ENCODE data around the gene WDR91. TPM values are rescaled to one million over a fixed set of nuclear protein-coding genes. Genes with fewer than 3 reads are reported as not detected.

WDR91 gene
- total and polyA plus RNA-seq, 2 donors (not counting 1 experiment from before 2014, with no cell fraction given) = 26.7 to 40.7 TPM

GRCh38 chr7:135170274-135170997 lies 40.9 kb downstream of the WDR91 start, which contains the start of gene CYREN:
CYREN (minus strand) TSS chr7:135170707; CDS start chr7:135168922, 1,785 bp downstream.
- Histone ChIP-seq H3K4me1 (ENCODE audit: control insufficient read depth in 2 of 2, insufficient read depth in 2 of 2, low read length in 2 of 2) (peaks cover 22 to 42% of the 10 kb centered on the region in 2 donors), H3K36me3 (replicated peaks in 1 of 2; ENCODE audit: control extremely low read depth in 1 of 2, control insufficient read depth in 1 of 2, extremely low read depth in 1 of 2, insufficient read depth in 2 of 2, low read length in 1 of 2) (peaks cover 0 to 31% of the 10 kb centered on the region in 2 experiments), H3K79me2 (ENCODE audit: control insufficient read depth, insufficient read depth, low read length) (peaks cover 12% of the 10 kb centered on the region), H2AFZ (ENCODE audit: insufficient read depth, low read depth, low read length, poor library complexity, severe bottlenecking) (peak within 1 kb of the TSS; percentile 79), H3K9me3 (ENCODE audit: control extremely low read depth in 1 of 3, control insufficient read depth in 2 of 3, insufficient read depth in 1 of 3, low read length in 2 of 3) (no peaks in the 10 kb centered on the region), H3K9ac (ENCODE audit: low read length) (peak within 1 kb of the TSS; percentile 89), H4K20me1 (ENCODE audit: control insufficient read depth, insufficient read depth, low read length, poor library complexity, severe bottlenecking) (peaks cover 10% of the 10 kb centered on the region), H3K4me2 (replicated peaks; ENCODE audit: low read depth, low read length, poor library complexity, severe bottlenecking) (peak within 1 kb of the TSS; percentile 81), H3K27me3 (replicated peaks in 1 of 4; ENCODE audit: control extremely low read depth in 1 of 4, control insufficient read depth in 3 of 4, insufficient read depth in 4 of 4, low read length in 3 of 4) (no peaks in the 10 kb centered on the region), H3K27ac (ENCODE audit: low read length in 2 of 2) (peak within 1 kb of the TSS; percentile 96 to 97), H3K4me3 (ENCODE audit: control extremely low read depth in 1 of 5, extremely low read depth in 1 of 5, insufficient read depth in 1 of 5, low read depth in 2 of 5, low read length in 4 of 5) (peak within 1 kb of the TSS; percentile 72 to 93 (median 83))
- Mint-ChIP-seq H3K27ac (peak within 1 kb of the TSS; percentile 93), H3K4me3 (peak within 1 kb of the TSS; percentile 94), H3K9me3 (ENCODE audit: insufficient read depth) (no peaks in the 10 kb centered on the region), H3K27me3 (no peaks in the 10 kb centered on the region), H3K4me1 (peaks cover 60% of the 10 kb centered on the region)
- ChIA-PET CTCF (interaction anchor here (0.6 to 8.1 kb wide), 18 partner anchors 8 to 738 kb away, joined by 3 to 80 read pairs (median 6); partner anchors contain the start of genes AGBL3 and TMEM140), POLR2A (interaction anchor here (0.7 to 3.8 kb wide), 11 partner anchors 8 to 524 kb away, joined by 3 to 38 read pairs (median 8); partner anchors contain the start of genes AGBL3, BPGM, TMEM140 and WDR91)
- intact Hi-C loops (cut with micrococcal nuclease) = loop anchor here (1.0 to 5.0 kb wide), 7 partner anchors 9 to 712 kb away; partner anchors contain the start of genes AGBL3, AKR1B1, BPGM and TMEM140
- peak; percentile 92 for DNase-seq
- under 1% methylated on average over 77 of the region's 77 CpGs for WGBS (ENCODE audit: insufficient coverage)
- ATAC-seq (ENCODE audit: low read depth) = peak; percentile 77
- no peak for TF ChIP-seq EZH2 (IDR thresholded peaks at IDR 0.05; ENCODE audit: borderline replicate concordance, insufficient read depth, low read depth, low read length, poor library complexity, severe bottlenecking)
- TF ChIP-seq CTCF (IDR thresholded peaks at IDR 0.05) = peak; percentile 77
